OCI-LY1 (cell line): ENCODE results near the gene LDLRAD4.

Experiments used
- H2AFZ ChIP-seq: fragments of 200-600 bp; sonication (generic), shearing (Covaris generic); 2 replicates; pipeline ENCODE4 v1.6.0; 2014; ENCODE audit warnings: antibody characterized with exemption, mild to moderate bottlenecking, low read length
- H3F3A ChIP-seq: fragments of 200-600 bp; sonication (generic), shearing (Covaris generic); 2 replicates; pipeline ENCODE4 v1.6.0; 2014; ENCODE audit warnings: mild to moderate bottlenecking, antibody characterized with exemption, low read length, moderate library complexity; ENCODE audit not compliant: insufficient read depth
- H3K27ac ChIP-seq: fragments of 200-600 bp; sonication (generic); 2 replicates; pipeline ENCODE4 v1.5.1; 2014; ENCODE audit warnings: low read length, mixed run types, mild to moderate bottlenecking, low read depth; ENCODE audit not compliant: poor library complexity, severe bottlenecking
- H3K27me3 ChIP-seq: fragments of 200-600 bp; sonication (generic); 2 replicates; pipeline ENCODE4 v1.6.0; 2014; ENCODE audit warnings: antibody characterized with exemption, mild to moderate bottlenecking, low read length, moderate library complexity; ENCODE audit not compliant: insufficient read depth
- H3K36me3 ChIP-seq: fragments of 200-600 bp; sonication (generic); 2 replicates; pipeline ENCODE4 v1.6.1; 2014; ENCODE audit warnings: mild to moderate bottlenecking, antibody characterized with exemption, low read length, moderate library complexity, mixed read lengths; ENCODE audit not compliant: insufficient read depth
- H3K4me1 ChIP-seq: fragments of 200-600 bp; sonication (generic); 2 replicates; pipeline ENCODE4 v1.5.1; 2014; ENCODE audit warnings: mild to moderate bottlenecking, low read length, moderate library complexity; ENCODE audit not compliant: insufficient read depth, severe bottlenecking
- H3K4me2 ChIP-seq: fragments of 200-600 bp; sonication (generic), shearing (Covaris generic); 2 replicates; pipeline ENCODE4 v1.6.1; 2014; ENCODE audit warnings: low read length
- H3K4me3 ChIP-seq: fragments of 200-600 bp; sonication (generic); 2 replicates; pipeline ENCODE4 v1.5.1; 2014; ENCODE audit warnings: low read length, low read depth, mild to moderate bottlenecking, mixed read lengths; ENCODE audit not compliant: poor library complexity, severe bottlenecking
- H3K79me2 ChIP-seq: fragments of 200-600 bp; shearing (Covaris generic); 2 replicates; pipeline ENCODE4 v1.6.1; 2016; ENCODE audit warnings: mixed run types, low read length, mixed read lengths; ENCODE audit not compliant: insufficient read depth
- H3K9ac ChIP-seq: fragments of 200-600 bp; sonication (generic), shearing (Covaris generic); 2 replicates; pipeline ENCODE4 v1.6.1; 2014; ENCODE audit warnings: mild to moderate bottlenecking, low read length, mixed read lengths
- H3K9me2 ChIP-seq: fragments of 200-600 bp; sonication (generic), shearing (Covaris generic); 2 replicates; pipeline ENCODE4 v1.6.1; 2014; ENCODE audit warnings: low read depth, mild to moderate bottlenecking, low read length, mixed read lengths
- H3K9me3 ChIP-seq: fragments of 200-600 bp; shearing (Covaris generic); 2 replicates; pipeline ENCODE4 v1.6.1; 2014; ENCODE audit warnings: low read length, mixed read lengths
- H4K20me1 ChIP-seq: fragments of 200-600 bp; sonication (generic), shearing (Covaris generic); 2 replicates; pipeline ENCODE4 v1.6.0; 2016; ENCODE audit warnings: mild to moderate bottlenecking, low read length; ENCODE audit not compliant: insufficient read depth
- EZH2 ChIP-seq: fragments of 200-600 bp; sonication (generic), shearing (Covaris generic); IDR thresholded peaks from 2 replicates; pipeline ENCODE4 v1.8.0; 2017; ENCODE audit warnings: borderline replicate concordance, mixed run types, mild to moderate bottlenecking, antibody characterized with exemption, low read length, moderate library complexity, mixed read lengths
- TF ChIP-seq, protein P1 (sequence below): fragments of 200-600 bp; sonication (generic), shearing (Covaris generic); IDR thresholded peaks from 2 replicates; pipeline ENCODE4 v1.5.1; 2017; ENCODE audit warnings: mild to moderate bottlenecking, antibody characterized with exemption, low read length, moderate library complexity, mixed read lengths

The LDLRAD4 gene

DNA sequence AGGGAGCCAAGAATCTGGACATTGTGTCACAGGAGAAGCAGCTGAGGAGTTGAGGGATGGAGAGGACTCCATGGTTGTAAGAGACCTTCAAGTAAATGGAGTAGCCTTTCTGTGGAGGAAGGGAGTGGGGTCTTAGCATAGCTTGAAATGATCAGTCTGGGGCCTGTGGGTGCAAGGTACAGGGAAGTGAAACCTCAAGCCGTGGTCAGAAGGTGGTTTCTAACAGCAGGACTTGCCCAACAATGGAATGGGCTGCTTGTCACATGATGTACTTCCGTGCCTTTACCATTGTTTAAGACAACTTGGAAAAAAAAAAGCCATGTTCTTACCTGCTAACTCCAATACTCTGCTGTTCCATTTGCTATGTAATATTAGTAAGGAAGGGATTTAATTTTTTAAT is 140.7 kb downstream of the LDLRAD4 start:
- Histone ChIP-seq H3K4me3 (no peak overlapping the region), H2AFZ (no peak overlapping the region), H3K79me2 (no peaks in the 10 kb centered on the region), H3K9me3 (0 out of 2 replicates have a peak, but pooled peaks cover 5% of the 10 kb centered on the region), H3K9me2 (no peaks in the 10 kb centered on the region), H3K9ac (no peak overlapping the region), H4K20me1 (no peaks in the 10 kb centered on the region), H3F3A (no peaks in the 10 kb centered on the region), H3K27ac (no peak overlapping the region), H3K27me3 (no peaks in the 10 kb centered on the region), H3K36me3 (no peaks in the 10 kb centered on the region), H3K4me2 (no peak overlapping the region), H3K4me1 (peaks cover 11% of the 10 kb centered on the region)
- TF ChIP-seq, protein P1, sequence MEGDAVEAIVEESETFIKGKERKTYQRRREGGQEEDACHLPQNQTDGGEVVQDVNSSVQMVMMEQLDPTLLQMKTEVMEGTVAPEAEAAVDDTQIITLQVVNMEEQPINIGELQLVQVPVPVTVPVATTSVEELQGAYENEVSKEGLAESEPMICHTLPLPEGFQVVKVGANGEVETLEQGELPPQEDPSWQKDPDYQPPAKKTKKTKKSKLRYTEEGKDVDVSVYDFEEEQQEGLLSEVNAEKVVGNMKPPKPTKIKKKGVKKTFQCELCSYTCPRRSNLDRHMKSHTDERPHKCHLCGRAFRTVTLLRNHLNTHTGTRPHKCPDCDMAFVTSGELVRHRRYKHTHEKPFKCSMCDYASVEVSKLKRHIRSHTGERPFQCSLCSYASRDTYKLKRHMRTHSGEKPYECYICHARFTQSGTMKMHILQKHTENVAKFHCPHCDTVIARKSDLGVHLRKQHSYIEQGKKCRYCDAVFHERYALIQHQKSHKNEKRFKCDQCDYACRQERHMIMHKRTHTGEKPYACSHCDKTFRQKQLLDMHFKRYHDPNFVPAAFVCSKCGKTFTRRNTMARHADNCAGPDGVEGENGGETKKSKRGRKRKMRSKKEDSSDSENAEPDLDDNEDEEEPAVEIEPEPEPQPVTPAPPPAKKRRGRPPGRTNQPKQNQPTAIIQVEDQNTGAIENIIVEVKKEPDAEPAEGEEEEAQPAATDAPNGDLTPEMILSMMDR = no peak
- no peak for TF ChIP-seq EZH2

DNA sequence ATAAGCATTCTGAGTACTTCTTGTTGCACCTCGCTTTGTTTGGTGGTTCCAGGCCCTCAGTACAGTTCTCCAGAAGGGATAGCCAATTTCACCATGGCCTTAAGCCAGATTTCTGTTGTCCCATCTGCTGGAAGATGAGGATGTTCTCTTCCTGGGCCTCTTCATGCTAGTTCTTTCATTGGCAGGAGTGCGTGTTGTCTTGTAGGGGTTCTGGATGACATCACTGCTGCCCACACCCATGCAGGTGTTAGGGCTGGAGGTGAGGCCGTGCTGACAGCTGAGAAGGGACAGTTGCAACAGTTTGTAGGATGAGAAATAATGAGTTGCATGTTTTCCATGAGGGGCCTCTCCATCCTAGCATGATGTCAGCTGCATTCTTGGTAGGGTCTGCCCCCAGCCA is 142.9 kb downstream of the LDLRAD4 start:
- H3K4me2 ChIP-seq = no peak overlapping the region
- TF ChIP-seq, protein P1 = no peak
- TF ChIP-seq EZH2 = no peak
- H3K9ac ChIP-seq = no peak overlapping the region
- H3K27me3 ChIP-seq = peaks cover 10% of the 10 kb centered on the region; the same call in 1 of the 2 replicates
- no peak overlapping the region for H3K4me3 ChIP-seq
- no peaks in the 10 kb centered on the region for H3K79me2 ChIP-seq
- no peaks in the 10 kb centered on the region for H3K9me3 ChIP-seq
- H3K27ac ChIP-seq = no peak overlapping the region
- H3K4me1 ChIP-seq = peaks cover 11% of the 10 kb centered on the region
- no peaks in the 10 kb centered on the region for H4K20me1 ChIP-seq
- H2AFZ ChIP-seq = no peak overlapping the region
- no peaks in the 10 kb centered on the region for H3K9me2 ChIP-seq
- no peaks in the 10 kb centered on the region for H3K36me3 ChIP-seq
- H3F3A ChIP-seq = no peaks in the 10 kb centered on the region

DNA sequence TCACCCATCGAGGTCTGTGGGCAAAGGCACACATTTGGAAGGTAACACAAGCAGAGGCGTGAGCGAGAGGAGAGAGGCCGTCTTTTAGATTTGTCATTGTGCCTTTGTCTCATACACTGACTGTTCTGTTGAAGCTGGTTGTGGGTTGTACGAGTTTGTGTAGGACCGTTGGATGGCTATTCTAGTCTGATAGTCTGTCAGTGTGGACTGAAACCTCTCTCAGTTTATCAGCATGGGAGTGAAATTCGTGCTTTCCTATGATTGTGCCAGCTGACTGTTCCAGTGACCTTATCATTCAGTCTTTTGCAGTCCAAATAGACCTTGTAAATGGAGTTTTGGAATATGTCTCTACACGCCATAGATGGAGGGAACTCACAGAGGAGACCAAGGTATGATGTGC is 143.5 kb downstream of the LDLRAD4 start:
- Histone ChIP-seq H3K27me3 (peaks cover 10% of the 10 kb centered on the region; the same call in 1 of the 2 replicates), H2AFZ (no peak overlapping the region), H3K9ac (no peak overlapping the region), H3F3A (no peaks in the 10 kb centered on the region), H3K9me3 (no peaks in the 10 kb centered on the region), H3K4me2 (no peak overlapping the region), H3K79me2 (no peaks in the 10 kb centered on the region), H3K4me1 (peaks cover 11% of the 10 kb centered on the region), H3K27ac (no peak overlapping the region), H3K9me2 (no peaks in the 10 kb centered on the region), H4K20me1 (no peaks in the 10 kb centered on the region), H3K36me3 (no peaks in the 10 kb centered on the region), H3K4me3 (no peak overlapping the region)
- no peak for TF ChIP-seq EZH2
- TF ChIP-seq, protein P1 = no peak
